Retina (tissue), 1 donor: Measurements from ENCODE around the gene CCDC50.

Source experiments
- DNase-seq: peaks from one replicate; pipeline ENCODE4 v3.0.0-alpha.2; 2016

CCDC50 gene

DNA sequence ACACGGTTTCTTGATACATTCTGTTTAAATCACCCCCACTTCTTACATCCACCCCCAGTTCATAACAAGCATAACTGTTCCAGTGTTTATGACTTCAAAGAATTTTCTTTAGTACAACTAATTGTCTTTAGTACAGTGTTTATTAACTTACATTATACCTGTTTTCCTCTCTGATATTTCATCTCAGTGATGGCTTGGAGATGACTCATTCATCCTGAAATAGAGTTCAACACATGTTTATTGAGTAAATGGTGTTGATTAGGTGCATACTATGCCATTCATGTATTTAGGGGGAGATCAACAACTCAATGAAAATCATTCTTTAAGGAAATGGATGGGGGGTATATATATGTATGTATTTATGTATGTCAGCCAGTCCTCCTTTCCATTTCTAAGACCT is 22.8 kb downstream of the CCDC50 start:
- no peak for DNase-seq

DNA sequence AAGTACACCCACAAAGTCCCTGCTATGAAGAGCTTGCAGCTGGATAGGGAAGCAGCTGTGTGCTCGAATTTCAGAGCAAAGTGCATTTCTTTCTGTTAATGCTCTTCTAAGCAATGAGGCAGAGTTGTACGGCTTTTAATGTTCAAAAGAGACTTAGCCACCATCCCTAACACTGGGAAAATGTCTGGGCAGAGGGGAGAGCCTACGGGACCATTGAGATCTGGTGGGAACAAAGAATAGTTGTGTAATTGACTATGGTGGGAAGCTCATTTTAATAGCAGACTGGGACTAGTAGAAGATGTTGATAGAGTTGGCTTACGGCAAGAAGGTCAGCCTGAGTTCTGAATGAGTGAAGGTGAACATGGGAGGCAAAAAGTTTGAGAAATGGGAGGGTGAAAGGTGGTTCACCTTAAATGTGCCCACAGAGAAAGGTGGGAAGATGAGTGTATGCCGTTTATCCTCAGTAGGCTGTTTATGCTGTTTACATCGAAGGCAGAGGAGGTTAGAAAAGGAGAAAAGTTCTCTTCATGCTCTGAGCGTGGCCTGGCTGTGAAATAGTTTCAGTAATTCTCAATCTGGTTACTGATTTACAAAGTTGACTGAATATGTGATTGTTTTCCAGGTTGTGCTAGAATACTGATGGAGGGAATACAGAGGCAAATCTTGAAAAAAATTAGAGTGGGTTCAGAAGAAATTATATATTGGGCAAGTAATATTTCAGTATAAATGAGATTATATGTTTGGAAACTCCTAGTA is 24.0 kb downstream of the CCDC50 start:
- DNase-seq: no peak

DNA sequence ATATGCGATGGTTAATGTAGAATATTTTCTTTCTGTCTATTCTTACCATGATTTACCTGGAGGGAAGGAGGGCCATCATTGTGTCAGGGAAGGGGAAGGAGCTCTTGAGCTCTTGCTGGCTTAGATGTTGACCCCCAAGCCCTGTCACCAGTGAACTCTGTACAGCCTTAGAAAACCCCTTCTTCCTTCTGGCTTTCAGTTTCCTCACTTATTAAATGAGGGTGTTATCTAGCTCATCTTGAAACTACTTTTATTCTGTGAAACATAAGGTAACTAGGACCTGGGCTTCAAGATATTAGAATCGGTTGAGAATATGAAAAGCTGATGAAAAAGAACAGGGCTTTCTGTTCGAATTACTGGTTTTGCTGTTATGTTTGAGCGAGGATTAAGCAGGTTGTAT is 26.2 kb downstream of the CCDC50 start:
- no peak for DNase-seq

DNA sequence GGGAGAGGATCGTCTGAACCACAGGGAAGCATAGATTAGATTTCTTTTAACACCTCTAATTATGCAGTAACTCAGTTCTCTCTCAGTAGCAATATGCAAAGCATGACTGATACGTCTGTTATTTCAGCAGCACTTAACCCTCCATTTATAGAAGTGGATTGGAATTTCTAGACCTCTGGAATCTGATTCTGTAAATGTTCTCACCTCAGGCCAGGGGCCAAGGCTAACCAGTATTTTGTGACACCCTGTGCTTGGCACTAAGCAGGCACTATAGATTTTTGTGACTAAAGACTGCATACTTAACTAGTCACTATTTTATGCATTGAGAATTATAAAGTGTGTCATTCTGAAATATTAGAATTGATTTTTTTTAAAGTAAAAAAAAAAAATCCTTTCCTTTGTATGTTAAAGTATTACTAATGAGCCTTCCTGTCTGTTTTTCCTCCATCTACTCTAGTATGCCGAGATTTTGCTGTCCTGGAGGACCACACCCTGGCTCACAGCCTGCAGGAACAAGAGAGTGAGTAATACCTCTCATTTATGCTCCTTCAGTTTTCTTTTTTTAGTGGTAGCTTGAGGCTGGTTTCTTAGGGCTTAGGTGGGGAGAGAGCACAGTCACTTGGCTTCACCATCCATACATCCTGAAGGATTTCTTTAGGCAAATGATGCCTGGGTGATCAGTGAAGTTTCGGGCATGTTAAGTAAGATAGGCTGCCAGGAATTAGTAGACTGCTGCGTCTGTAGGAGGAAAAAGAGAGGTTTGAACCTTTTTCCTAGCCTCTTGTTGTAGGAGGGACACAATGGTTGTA is 27.6 kb downstream of the CCDC50 start:
- DNase-seq: no peak

DNA sequence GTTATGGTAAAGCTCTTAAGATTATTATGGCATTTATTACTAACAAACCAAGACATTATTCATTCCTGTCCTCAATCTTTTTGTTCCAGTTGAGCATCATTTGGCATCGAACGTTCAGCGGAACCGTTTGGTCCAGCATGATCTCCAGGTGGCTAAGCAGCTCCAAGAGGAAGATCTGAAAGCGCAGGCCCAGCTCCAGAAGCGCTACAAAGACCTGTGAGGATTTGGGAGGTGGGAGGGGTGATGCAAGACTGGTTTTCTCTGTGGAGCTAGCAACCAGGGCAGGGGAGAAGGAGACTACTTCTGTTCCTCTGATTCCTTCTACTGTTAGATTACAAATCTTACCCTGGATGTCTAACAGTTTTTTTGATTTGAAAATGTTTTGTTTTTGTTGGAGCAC is 28.7 kb downstream of the CCDC50 start:
- no peak for DNase-seq

DNA sequence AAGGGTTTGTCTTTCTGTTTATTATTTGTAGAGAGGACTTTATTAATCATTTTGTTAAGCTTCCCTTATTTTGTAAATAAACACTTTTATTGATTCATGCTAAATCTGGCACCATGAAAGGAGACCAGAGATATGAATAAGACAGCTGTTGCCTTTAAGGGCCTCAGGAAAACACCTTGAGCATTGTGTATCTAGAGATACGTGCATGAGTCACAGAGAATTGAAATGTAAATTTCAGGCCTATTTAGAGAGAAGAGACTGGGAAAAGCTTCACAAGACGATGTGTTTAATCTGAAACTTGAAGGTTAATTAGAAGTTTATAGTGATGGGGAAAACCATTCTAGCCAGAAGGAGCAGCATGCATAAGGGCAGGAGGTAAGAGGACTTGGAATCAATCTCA is 29.7 kb downstream of the CCDC50 start:
- no peak for DNase-seq

DNA sequence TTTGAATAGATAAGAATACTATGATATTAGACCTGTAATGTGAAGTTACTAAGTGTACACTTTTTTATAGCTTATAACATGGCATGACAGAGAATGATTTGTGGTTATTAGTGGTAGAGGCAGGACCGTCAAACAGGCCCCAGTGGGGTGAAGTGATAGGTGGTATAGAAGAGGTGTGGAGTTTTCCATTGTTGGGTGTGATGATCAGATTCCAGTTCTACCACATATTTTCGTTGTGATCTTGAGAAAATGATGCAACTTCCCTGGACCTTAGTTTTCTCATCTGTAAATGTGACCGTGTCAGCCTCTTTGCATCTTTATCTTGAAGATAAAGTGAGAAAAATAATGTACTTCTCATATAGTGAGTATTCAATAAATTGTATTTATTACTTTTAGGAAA is 31.4 kb downstream of the CCDC50 start:
- DNase-seq: no peak

DNA sequence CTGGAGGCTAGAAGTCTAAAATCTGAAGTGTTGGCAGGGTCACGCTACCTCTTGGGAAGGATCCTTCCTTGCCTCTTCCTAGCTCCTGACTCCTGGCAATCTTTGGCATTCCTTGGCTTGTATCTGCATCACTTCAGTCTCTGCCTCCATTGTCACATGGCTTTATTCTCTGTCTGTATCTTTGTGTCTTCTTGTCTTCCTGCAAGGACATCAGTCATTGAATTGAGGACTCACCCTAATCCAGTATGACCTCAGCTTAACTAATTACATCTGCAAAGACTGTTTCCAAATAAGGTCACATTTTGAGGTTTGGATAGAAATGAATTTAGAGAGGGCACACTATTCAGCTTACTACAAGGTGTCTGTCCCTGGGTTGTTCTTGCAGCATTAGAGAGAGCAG is 32.3 kb downstream of the CCDC50 start:
- DNase-seq: no peak

DNA sequence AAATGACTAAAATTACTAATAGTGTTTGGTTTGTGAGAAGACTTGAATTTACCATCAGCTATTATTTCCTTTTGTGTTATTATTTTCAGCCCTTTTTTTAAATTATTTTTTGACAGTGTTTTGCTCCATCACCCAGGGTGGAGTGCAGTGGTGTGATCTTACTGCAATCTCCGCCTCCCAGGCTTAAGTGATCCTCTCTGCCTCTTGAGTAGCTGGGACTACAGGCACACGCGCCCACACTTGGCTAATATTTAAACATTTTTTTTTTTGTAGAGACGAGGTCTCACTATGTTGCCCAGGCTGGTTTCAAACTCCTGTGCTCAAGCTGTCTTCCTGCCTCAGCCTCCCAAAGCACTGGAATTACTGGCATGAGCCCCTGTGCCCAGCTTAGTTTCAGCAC is 32.8 kb downstream of the CCDC50 start:
- no peak for DNase-seq

DNA sequence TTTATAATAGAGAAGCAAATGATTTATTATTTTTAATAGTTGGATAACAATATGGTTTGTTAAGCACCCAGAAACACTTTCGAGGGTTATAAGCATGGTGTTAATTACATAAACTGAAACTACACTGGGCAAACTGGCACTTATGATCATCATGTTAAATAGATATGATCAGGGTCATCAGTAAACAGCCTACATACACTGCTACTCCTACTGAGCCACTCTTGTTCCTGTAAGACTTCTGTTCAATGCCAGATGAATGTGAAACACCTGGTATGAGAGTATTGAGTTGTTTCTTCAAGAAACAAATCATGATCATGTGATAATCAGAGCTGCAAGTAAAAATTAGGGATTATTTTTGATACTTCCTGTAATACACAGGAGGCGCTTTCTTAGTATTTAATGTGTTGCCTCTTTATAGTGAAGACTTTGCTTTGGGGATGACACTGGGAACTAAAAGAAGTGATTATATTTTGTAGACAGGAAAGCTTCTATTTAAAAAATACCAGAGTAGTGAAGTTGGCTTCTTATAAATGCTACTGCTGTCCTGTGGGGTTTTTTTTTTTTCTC is 33.4 kb downstream of the CCDC50 start:
- DNase-seq: no peak

DNA sequence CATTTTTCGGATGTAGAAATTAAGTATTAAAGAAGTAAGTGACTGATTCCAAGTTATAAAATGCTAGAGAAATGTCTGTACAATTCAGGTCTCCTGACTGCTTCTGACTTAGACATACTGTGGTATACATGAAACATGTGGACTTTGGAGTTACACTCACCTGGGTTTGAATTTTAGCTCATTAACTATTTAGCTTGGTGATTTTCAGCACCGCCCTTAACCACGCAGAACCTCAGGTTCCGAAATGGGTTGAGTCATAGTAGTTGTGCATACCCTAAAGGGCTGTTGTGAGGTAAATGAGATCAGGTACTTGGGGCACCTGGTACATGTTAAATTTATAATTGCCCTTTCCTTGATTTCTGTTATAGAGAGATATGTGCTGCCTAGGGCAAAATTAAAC is 34.0 kb downstream of the CCDC50 start:
- DNase-seq: no peak

DNA sequence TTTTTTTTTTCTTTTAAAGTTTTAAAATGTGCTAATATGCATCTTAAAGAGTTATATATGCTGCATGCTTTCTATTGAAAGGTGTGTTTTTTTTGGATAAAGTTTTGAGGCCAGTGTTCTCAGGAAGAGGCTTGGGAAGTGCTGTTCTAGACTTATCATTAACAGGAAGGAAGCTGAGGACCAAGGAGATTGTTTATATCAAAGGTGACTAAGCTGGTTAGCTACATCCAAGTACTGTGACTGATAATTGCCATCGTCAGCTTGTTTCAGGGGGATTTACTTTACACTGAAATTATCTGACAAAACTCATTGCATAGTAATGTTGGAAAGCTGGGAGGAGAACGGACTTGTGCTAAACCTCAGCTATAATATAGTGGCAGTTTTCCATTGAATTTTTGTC is 37.5 kb downstream of the CCDC50 start:
- DNase-seq: no peak

DNA sequence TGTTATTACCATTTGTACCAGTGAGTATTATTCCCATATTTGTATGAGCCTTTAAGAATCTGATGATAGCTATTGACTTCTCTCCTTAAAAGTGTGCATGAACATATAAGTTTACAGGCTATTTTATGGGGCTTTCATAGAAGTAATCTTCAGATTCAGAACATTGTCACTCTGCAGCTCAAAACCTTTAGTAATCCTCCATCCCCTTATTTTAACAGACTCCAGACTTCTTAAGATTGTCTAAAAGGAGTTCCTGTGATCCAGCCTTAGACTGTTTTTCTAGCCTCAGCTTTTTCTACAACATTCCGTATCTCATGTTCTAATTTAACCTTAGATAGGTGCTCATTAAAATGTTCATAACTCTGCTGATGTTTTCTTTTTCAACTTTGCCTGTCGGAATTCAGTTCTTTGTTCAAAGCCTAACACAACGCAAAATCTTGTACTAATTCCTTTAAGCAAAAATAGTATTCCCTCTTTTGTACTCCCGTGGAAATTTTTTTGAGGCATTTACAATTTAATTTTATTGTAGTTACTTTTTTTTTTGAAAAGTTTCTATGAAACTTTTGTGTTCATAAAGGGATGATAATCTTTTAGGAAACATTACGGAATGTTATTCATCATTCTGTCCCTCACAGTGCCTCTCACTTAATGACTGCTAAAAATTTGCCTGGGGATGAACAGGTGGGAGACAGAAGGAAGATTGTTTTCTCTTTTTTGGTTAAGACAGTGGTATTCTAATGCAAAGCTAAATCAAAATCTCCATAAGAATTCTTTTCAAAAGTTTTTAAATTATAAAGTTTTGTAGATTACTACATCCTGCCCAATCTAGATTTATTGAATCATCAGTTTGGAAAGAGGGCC is 39.8 kb downstream of the CCDC50 start:
- DNase-seq: no peak

DNA sequence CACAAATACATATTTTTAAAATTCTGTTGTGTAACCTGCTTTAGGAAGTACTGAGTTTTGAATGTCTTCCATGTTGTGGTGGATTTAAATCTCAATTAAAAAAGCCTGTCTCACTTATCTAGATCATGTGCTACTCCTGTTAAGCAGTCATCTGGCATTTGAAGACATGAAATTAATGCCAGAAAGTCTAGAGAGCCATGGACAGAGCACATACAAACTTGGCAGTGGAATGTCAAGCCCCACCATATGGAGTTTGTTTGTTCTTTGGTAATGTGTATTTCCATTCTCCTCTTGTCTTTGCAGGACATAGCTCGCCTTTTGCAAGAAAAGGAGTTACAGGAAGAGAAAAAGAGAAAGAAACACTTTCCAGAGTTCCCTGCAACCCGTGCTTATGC is 40.4 kb downstream of the CCDC50 start:
- DNase-seq: no peak

DNA sequence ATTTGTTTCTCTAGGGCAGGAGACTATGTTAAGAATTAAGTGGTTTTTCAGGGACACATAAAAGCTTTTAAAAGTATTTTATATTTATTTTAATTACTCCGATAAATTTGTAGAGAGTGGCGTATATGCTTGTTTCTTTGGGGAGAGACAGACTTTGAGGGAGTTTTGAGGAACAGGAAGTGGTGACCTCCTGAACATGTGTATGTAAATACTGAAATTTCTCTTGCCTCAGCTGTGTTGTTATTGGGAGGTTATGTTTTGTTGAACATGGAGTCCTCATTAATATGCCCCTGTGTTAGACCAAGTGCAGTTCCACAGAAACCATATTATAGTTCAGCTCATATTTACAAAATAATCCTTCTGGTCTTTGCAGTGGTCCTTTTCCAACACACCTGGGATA is 42.9 kb downstream of the CCDC50 start:
- DNase-seq: no peak

DNA sequence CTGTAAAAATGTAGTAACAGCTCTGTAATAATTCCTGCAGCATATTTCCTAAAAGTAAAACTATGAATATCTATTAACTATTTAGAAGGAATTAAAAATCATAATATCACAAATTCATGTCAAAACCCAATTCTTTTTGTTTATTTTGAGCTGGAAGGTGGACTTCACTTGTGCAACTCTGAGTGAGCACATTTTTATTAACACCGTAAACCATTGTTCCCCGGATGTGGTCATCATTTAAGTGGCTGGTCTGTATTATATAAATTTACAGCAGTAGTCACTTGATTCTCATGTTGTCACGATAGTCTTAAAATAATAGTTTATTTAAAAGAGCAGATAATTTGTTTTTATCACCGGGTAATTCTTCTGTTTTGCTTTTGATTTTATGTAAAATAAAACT is 44.1 kb downstream of the CCDC50 start:
- DNase-seq: no peak

DNA sequence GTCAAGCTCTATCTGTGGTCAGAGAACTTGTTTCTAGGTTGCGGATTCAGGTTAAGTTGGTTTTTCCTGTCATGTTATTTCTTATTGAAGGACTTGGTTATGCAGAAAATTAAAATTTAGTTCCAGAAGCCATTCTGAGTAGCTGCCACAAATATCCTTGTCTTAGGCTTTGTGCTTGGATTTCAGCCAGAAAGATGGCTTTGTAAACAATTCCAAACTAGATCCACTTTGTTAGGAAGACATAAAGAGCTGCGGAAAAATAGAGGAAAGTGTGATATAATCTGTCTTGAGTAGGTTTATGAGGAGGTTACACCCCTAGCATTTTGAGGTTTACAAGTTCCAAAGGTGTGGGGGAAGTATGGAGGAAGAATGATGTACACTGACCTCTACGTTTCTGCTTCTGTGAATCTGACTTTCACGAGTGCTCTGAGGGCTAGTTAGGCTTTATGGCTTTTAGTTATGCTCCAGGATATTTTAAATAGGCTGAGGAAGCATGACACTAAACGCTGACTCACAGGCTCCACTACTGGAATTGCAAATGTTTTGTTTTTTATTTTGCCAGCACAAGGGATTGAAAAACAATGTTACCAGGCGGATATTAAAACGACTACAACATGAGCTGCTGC is 47.4 kb downstream of the CCDC50 start:
- DNase-seq: no peak

DNA sequence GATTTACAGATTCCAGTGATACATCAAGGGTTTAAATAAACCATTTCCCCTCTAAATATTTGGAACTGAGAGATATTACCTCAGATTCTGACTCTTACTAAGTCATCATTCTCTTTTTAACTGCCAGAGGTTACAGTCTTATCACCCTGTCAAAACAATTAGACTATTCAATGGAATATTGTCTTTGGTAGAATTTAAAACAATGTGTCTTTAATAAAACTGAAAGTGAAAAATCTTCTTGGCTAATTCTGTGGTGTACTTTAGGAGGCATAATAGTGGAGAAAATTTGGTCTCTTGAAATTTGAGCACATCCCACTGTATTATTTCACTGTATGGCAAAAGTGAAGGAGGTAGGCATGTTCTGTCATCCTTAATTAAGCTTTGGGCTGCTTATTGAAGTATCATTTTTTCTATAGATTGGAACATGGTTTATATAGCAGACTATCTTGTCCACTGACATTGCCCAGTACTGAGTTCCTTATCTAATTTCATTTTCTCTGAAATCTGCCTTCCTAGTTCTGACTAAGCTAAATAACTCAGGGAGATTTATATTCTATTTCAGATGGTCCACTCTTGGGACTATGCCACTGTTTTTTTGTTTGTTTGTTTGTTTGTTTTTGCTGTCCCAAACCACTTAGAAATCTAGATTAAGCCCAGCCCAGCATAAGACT is 49.1 kb downstream of the CCDC50 start:
- no peak for DNase-seq

DNA sequence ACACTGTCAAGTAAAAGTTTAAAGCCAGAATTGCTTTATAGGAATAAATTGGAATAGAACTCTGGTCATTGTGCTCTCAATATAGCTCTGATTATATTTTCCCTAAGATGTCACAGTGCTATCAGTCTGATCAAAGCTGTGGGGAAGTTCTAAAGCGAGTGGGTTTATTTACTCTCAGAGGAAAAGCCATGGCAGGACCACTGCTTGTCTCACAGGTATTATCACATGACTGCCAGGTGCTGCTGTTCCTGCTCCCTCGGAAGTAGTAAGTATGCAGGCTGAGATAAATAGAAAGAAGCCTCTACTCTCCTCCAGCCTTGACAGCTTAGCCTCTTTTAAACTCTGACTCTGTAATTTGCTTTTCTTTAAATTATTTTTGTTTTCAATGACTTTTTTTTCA is 50.3 kb downstream of the CCDC50 start:
- DNase-seq: no peak

DNA sequence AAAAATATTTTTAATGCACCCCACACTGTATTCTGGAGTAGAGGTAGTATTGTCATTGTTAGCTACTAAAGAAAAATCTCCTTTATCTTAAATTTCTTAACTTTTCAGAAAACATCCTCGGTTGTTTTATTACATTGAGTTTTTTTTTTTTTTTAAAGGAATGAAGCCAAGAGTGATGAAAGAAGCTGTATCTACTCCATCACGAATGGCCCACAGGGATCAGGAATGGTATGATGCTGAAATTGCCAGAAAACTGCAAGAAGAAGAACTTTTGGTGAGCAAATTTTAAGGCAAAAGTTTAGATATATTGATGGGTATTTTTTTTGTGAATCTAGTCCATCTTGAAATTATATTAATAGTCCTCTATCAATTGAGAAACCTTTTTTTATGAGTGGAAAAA is 50.8 kb downstream of the CCDC50 start:
- no peak for DNase-seq

DNA sequence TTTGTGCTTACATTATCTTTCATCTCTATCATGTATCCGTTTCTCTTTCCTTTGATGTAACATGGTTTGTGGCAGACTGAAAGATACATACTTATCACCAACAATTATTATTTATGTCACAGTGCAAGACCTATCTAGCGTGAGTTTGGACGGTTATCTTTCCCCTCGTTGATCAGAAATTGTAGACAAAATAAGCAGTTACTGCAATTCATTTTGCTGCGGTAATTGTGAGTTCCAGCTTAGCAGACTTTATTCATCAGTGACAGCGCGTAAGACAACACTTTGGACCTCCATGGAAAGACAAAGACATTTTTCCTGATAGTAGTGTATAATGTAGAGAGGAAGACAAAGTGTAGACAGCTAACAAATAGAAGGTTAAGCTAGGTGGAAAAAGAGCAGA is 52.1 kb downstream of the CCDC50 start:
- no peak for DNase-seq

DNA sequence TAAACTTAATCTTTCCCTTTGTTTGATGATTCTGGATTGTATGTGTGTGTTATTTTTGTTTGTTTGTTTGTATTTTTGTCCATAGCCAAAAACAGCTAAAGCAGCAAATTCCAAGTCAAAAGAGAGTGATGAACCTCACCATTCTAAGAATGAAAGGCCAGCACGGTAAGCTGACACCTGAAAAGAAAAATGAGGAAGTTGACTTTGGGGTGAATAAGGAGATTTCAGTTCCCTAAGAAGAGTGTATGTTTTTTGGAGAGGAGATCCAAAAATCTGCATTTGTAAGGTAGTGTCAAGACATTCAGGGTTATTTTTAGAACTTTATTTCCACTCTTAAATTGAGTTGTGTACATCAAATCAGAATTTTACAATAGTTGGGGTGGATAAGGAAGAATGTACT is 53.5 kb downstream of the CCDC50 start:
- no peak for DNase-seq
